HepG2 (cell line): Measurements from ENCODE around the gene CLCN1.

Experiments used
- CENPX ChIP-seq: sonication (generic); formaldehyde crosslinking; IDR thresholded peaks from 2 replicates; pipeline ENCODE4 v1.9.0; 2021; ENCODE audit warnings: mild to moderate bottlenecking, missing genetic modification reagents, moderate library complexity
- ERF ChIP-seq: IDR thresholded peaks from 2 replicates; pipeline ENCODE4 v1.6.1; 2018; ENCODE audit warnings: missing biosample characterization, missing genetic modification reagents
- MAFF ChIP-seq: IDR thresholded peaks from 2 replicates; pipeline ENCODE4 v1.6.1; 2011; ENCODE audit warnings: low read depth, low read length, improper control_type of control experiment
- TAF1 ChIP-seq: sonication (generic); formaldehyde crosslinking; IDR thresholded peaks from 2 replicates; pipeline ENCODE4 v1.4.0; 2020; ENCODE audit warnings: missing genetic modification reagents
- THAP9 ChIP-seq: sonication (generic); formaldehyde crosslinking; IDR thresholded peaks from 2 replicates; pipeline ENCODE4; 2020; ENCODE audit warnings: missing genetic modification reagents, mild to moderate bottlenecking, borderline replicate concordance
- ZNF143 ChIP-seq: sonication (generic); formaldehyde crosslinking; IDR thresholded peaks from 2 replicates; pipeline ENCODE4 v1.4.0; 2020; ENCODE audit warnings: missing genetic modification reagents
- ZNF589 ChIP-seq: sonication (generic); formaldehyde crosslinking; conservative IDR thresholded peaks from 2 replicates; pipeline ENCODE4 v1.8.0; 2022; ENCODE audit warnings: mild to moderate bottlenecking, moderate library complexity, missing genetic modification reagents
- ZNF879 ChIP-seq: sonication (generic); formaldehyde crosslinking; IDR thresholded peaks from 2 replicates; pipeline ENCODE4 v1.8.1; 2023; ENCODE audit warnings: missing genetic modification reagents

- no peak for TF ChIP-seq ZNF879 (CRISPR knock-in tag)
- no peak for TF ChIP-seq THAP9
- TF ChIP-seq ERF, result no peak
- no peak for TF ChIP-seq ZNF589 (CRISPR knock-in tag)
- TF ChIP-seq CENPX, result no peak
- TF ChIP-seq TAF1 (CRISPR knock-in tag), result no peak
- no peak for TF ChIP-seq ZNF143
- TF ChIP-seq MAFF, result no peak
These were observed 28.5 kb upstream of the CLCN1 start for GRCh38 chr7:143287339-143287934.
